ENCODE measurements around the gene PLD1. TPM values are rescaled to one million over a fixed set of nuclear protein-coding genes. Genes with fewer than 3 reads are reported as not detected.
A peak's percentile ranks its signal among the peaks of the same experiment; 100 is the strongest.

Gene PLD1
- total and polyA plus RNA-seq, 10 of the 15 experiments (the other 5 are each of a cell fraction or from before 2014, with no cell fraction given): 2.9 to 108 (median 3.6) TPM

GRCh38 chr3:171673951-171674350 lies 136.3 kb downstream of the PLD1 start:
- Histone ChIP-seq H3K4me3 (no peak overlapping the region), H3K27ac (ENCODE audit: control insufficient read depth, insufficient read depth) (no peak overlapping the region), H3K9ac (ENCODE audit: control insufficient read depth, insufficient read depth, low read length) (no peak overlapping the region), H3K4me1 (ENCODE audit: control insufficient read depth, insufficient read depth, low read length) (no peaks in the 10 kb centered on the region), H4K20me1 (ENCODE audit: control insufficient read depth, insufficient read depth) (no peaks in the 10 kb centered on the region), H3K4me2 (ENCODE audit: control insufficient read depth, insufficient read depth) (no peak overlapping the region), H3K79me2 (ENCODE audit: control insufficient read depth, insufficient read depth, low read length) (no peaks in the 10 kb centered on the region), H2AFZ (ENCODE audit: control insufficient read depth, low read depth, low read length) (no peak overlapping the region), H3K27me3 (replicated peaks in 1 of 2; ENCODE audit: control insufficient read depth in 2 of 2, insufficient read depth in 2 of 2, low read length in 1 of 2) (no peaks in the 10 kb centered on the region), H3K9me3 (replicated peaks; ENCODE audit: control insufficient read depth, insufficient read depth, low read length) (no peaks in the 10 kb centered on the region), H3K36me3 (ENCODE audit: control insufficient read depth in 2 of 2, insufficient read depth in 2 of 2, low read length in 1 of 2) (peaks cover 0 to 1% of the 10 kb centered on the region in 2 experiments; a peak in 1 of 4 replicates)
- intact Hi-C loops (cut with micrococcal nuclease; ENCODE audit: unreplicated experiment): no loop called here
- ATAC-seq: no peak
- ChIA-PET RAD21 (ENCODE audit: unreplicated experiment) (interaction anchor here (1.0 kb wide), 1 partner anchor 98 kb away, joined by 3 read pairs; no protein-coding TSS in a partner anchor), SMC1A (ENCODE audit: uncharacterized antibody, unreplicated experiment) (interaction anchor here (0.9 to 2.5 kb wide), 3 partner anchors 17 to 98 kb away, joined by 3 to 10 read pairs (median 3); no protein-coding TSS in a partner anchor), POLR2A (no interaction called here), CTCF (interaction anchor here (0.6 to 2.2 kb wide), 2 partner anchors 85 to 99 kb away, joined by 3 to 9 read pairs; no protein-coding TSS in a partner anchor)
- DNase-seq (ENCODE audit: low read depth, low spot score): no peak
- FAIRE-seq: peak; percentile 7
- no TSS peak for BruUV-seq (replicated peaks)
- TF ChIP-seq JUND (IDR thresholded peaks at IDR 0.05; ENCODE audit: low read depth, low read length) (no peak), ATF2 (IDR thresholded peaks at IDR 0.05; ENCODE audit: low read length) (no peak), PKNOX1 (IDR thresholded peaks at IDR 0.05) (no peak), NRF1 (conservative IDR thresholded peaks at IDR 0.05; ENCODE audit: low read depth, low read length) (no peak)
- WGBS (ENCODE audit: insufficient coverage, insufficient replicate concordance, low lambda C conversion rate, missing lambda C conversion rate): 69% methylated on average over 1 of the region's 1 CpG
- in situ Hi-C loops (cut with MboI): no loop called here

Measured in GM12878 (cell line).